Ishikawa (cell line): ENCODE measurements around the gene ABCB6.

ENCODE experiments used
- CEBPB ChIP-seq: IDR thresholded peaks from 2 replicates; pipeline ENCODE4 v1.6.1; 2012
- CREB1 ChIP-seq: IDR thresholded peaks from 2 replicates; pipeline ENCODE4 v1.6.1; 2012; ENCODE audit warnings: low read depth
- EGR1 ChIP-seq: IDR thresholded peaks from 2 replicates; pipeline ENCODE4 v1.6.1; 2012
- EP300 ChIP-seq: IDR thresholded peaks from 2 replicates; pipeline ENCODE4 v1.6.1; 2012; ENCODE audit warnings: borderline replicate concordance
- FOXM1 ChIP-seq: IDR thresholded peaks from 2 replicates; pipeline ENCODE4 v1.6.1; 2012; ENCODE audit warnings: low read depth, borderline replicate concordance
- NFIC ChIP-seq: IDR thresholded peaks from 2 replicates; pipeline ENCODE4 v1.6.1; 2012
- RAD21 ChIP-seq: IDR thresholded peaks from 2 replicates; pipeline ENCODE4 v1.6.1; 2012; ENCODE audit warnings: low read depth
- REST ChIP-seq: IDR thresholded peaks from 2 replicates; pipeline ENCODE4 v1.6.1; 2012; ENCODE audit warnings: low read depth, mild to moderate bottlenecking
- TAF1 ChIP-seq: IDR thresholded peaks from 2 replicates; pipeline ENCODE4 v1.6.1; 2012; ENCODE audit warnings: low read depth, mild to moderate bottlenecking
- TCF12 ChIP-seq: IDR thresholded peaks from 2 replicates; pipeline ENCODE4 v1.6.1; 2012; ENCODE audit warnings: low read depth
- TEAD4 ChIP-seq: IDR thresholded peaks from 2 replicates; pipeline ENCODE4 v1.6.1; 2012
- YY1 ChIP-seq: IDR thresholded peaks from 2 replicates; pipeline ENCODE4 v1.6.1; 2012; ENCODE audit warnings: low read depth
- ZBTB7A ChIP-seq: IDR thresholded peaks from 2 replicates; pipeline ENCODE4 v1.6.1; 2012; ENCODE audit warnings: low read depth
- TF ChIP-seq, protein P1 (sequence below): IDR thresholded peaks from 2 replicates; pipeline ENCODE4 v1.6.1; 2012
- TF ChIP-seq, protein P2 (sequence below): IDR thresholded peaks from 2 replicates; pipeline ENCODE4 v1.6.1; 2012

ABCB6 gene

DNA sequence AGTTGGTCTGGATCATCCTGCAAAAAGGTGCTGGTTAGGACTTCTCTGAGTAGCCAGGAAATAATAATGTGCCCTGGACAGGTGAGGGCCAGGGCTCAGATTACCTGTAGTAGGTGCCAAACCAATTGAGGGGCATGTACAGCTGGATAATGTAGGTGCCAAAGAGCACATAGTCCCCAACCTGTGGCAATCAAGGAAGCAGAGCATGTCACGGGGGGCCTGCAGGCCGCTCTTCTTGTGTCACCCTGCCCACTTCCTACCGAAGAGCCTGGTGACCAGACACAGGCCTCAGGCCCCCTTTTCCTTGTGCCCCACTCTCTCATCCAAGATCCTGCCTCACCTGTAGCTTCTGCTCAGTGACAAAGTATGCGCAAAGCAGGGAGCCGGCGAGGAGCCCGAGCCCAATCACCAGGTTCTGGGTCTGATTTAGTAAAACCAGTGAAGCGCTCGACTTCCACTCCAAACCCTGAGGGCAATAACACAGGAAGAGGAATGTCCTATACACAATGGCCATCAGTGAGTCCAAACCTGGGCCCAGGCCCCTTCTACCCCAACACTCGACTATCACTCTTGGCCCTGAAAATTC is 5.2 kb downstream of the ABCB6 start:
- TF ChIP-seq CEBPB (no peak), ZBTB7A (no peak), CREB1 (no peak), YY1 (no peak), TCF12 (no peak), NFIC (no peak), FOXM1 (no peak), REST (no peak), TAF1 (no peak), EGR1 (no peak), EP300 (no peak), RAD21 (no peak)
- TF ChIP-seq, protein P1, sequence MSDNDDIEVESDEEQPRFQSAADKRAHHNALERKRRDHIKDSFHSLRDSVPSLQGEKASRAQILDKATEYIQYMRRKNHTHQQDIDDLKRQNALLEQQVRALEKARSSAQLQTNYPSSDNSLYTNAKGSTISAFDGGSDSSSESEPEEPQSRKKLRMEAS = no peak
- TF ChIP-seq, protein P2, sequence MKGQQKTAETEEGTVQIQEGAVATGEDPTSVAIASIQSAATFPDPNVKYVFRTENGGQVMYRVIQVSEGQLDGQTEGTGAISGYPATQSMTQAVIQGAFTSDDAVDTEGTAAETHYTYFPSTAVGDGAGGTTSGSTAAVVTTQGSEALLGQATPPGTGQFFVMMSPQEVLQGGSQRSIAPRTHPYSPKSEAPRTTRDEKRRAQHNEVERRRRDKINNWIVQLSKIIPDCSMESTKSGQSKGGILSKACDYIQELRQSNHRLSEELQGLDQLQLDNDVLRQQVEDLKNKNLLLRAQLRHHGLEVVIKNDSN = no peak

- no peak for TF ChIP-seq ZBTB7A
- TF ChIP-seq, protein P2 = no peak
- no peak for TF ChIP-seq CREB1
- no peak for TF ChIP-seq CEBPB
- no peak for TF ChIP-seq TCF12
- TF ChIP-seq, protein P1 = no peak
- no peak for TF ChIP-seq YY1
- TF ChIP-seq EGR1 = no peak
- no peak for TF ChIP-seq NFIC
- no peak for TF ChIP-seq FOXM1
- no peak for TF ChIP-seq TEAD4
- no peak for TF ChIP-seq TAF1
- no peak for TF ChIP-seq RAD21
- TF ChIP-seq REST = no peak
- TF ChIP-seq EP300 = no peak
Measured at GRCh38 chr2:219213026-219213415, 5.7 kb downstream of the ABCB6 start.

GRCh38 chr2:219210886-219211362 is 7.8 kb downstream of the ABCB6 start:
- TF ChIP-seq, protein P1 = no peak
- no peak for TF ChIP-seq TAF1
- no peak for TF ChIP-seq CREB1
- no peak for TF ChIP-seq YY1
- TF ChIP-seq, protein P2 = no peak
- TF ChIP-seq EGR1 = no peak
- TF ChIP-seq FOXM1 = no peak
- TF ChIP-seq REST = no peak
- no peak for TF ChIP-seq RAD21
- no peak for TF ChIP-seq TEAD4
- TF ChIP-seq TCF12 = no peak
- no peak for TF ChIP-seq CEBPB
- no peak for TF ChIP-seq NFIC
- no peak for TF ChIP-seq ZBTB7A
- TF ChIP-seq EP300 = no peak
